Gastroesophageal sphincter (tissue), 3 donors: Measurements from ENCODE around the gene ACKR2.

ENCODE experiments used
- POLR2A ChIP-seq, 2 donors: fragments of 450-650 bp; IDR thresholded peaks; one replicate each; pipeline ENCODE4 v1.6.1; 2017; ENCODE audit warnings: antibody characterized with exemption in 2 of 2, mild to moderate bottlenecking in 2 of 2, moderate library complexity in 1 of 2
- POLR2AphosphoS5 ChIP-seq: sonication (generic); formaldehyde crosslinking; IDR thresholded peaks from one replicate; pipeline ENCODE4 v1.6.1; 2017; ENCODE audit warnings: antibody characterized with exemption
- TF ChIP-seq, protein P1 (sequence below), 4 experiments: fragments of 200-600 bp in 2 of 4; fragments of 450-650 bp in 2 of 4; sonication (generic) in 1 of 4; IDR thresholded peaks; one replicate each; pipeline ENCODE4 v1.5.1; 2017 to 2019; ENCODE audit warnings: antibody characterized with exemption in 4 of 4, mild to moderate bottlenecking in 2 of 4, moderate library complexity in 2 of 4

GRCh38 chr3:42844412-42844713 lies 35.1 kb downstream of the ACKR2 start:
- TF ChIP-seq, protein P1, sequence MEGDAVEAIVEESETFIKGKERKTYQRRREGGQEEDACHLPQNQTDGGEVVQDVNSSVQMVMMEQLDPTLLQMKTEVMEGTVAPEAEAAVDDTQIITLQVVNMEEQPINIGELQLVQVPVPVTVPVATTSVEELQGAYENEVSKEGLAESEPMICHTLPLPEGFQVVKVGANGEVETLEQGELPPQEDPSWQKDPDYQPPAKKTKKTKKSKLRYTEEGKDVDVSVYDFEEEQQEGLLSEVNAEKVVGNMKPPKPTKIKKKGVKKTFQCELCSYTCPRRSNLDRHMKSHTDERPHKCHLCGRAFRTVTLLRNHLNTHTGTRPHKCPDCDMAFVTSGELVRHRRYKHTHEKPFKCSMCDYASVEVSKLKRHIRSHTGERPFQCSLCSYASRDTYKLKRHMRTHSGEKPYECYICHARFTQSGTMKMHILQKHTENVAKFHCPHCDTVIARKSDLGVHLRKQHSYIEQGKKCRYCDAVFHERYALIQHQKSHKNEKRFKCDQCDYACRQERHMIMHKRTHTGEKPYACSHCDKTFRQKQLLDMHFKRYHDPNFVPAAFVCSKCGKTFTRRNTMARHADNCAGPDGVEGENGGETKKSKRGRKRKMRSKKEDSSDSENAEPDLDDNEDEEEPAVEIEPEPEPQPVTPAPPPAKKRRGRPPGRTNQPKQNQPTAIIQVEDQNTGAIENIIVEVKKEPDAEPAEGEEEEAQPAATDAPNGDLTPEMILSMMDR (IDR thresholded peaks at IDR 0.05) = no peak
- no peak for TF ChIP-seq POLR2A (IDR thresholded peaks at IDR 0.05)
- no peak for TF ChIP-seq POLR2AphosphoS5
